ENCODE results near the gene INPP4A. TPM values are rescaled to one million over a fixed set of nuclear protein-coding genes. Genes with fewer than 3 reads are reported as not detected.

Gene INPP4A
- total and polyA plus RNA-seq, 10 of the 15 experiments (the other 5 are each of a cell fraction or from before 2014, with no cell fraction given): 4.7 to 62.3 (median 36.9) TPM

DNA sequence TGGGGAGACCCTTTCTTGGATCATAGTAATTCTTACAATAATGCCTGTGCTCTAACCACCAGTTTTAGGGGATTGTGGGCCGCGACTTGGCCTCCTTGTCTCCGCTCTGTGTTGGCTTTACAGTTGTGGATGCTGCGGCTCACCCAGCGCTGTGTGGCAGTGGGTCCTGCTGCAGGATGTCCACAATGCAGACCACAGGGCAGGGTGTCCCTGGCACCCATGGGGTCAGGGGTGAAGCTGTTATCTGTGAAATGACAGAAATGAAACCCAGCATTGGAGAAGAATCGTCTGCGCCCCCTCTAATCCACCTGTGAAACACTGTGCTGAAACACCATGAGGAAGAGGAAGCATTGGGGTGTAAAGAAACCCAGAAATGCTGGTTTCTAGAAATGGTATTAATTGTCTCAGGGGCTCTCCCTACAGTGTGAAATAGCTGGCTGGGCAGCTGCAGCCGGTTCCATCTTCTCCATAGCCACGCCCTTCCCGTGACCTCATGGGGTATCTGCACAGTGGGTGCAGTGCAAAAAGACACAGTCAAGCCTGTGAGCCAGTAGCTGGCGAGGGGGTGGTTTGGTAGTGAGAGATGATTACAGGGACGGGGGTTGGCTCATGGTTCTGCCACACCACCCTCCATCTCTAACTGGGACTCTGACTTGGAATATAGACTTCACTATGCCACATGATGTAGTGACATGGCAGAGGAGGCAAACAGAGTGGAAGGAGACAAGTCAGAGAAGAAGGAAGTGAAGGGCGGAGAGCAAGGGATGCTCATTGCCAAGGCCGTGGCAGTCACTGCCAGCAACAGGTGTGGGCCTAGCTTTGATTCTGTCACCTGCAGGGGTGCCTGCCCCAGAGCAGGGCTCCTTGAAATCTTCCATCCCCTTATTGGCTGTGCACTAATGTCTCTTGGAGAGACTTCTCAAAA is 16.2 kb downstream of the INPP4A start:
- WGBS (ENCODE audit: insufficient coverage, insufficient replicate concordance, low lambda C conversion rate, missing lambda C conversion rate): 26% methylated on average over 14 of the region's 14 CpGs
- CTCF ChIA-PET: interaction anchor here (0.6 to 1.6 kb wide), 4 partner anchors 9 to 27 kb away, joined by 3 to 5 read pairs (median 4); no protein-coding TSS in a partner anchor
- Histone ChIP-seq H3K36me3 (ENCODE audit: control insufficient read depth in 2 of 2, insufficient read depth in 2 of 2, low read length in 1 of 2) (peaks cover 9 to 31% of the 10 kb centered on the region in 2 experiments), H2AFZ (ENCODE audit: control insufficient read depth, low read depth, low read length) (no peak overlapping the region), H3K4me1 (ENCODE audit: control insufficient read depth, insufficient read depth, low read length) (peaks cover 84% of the 10 kb centered on the region), H3K9ac (ENCODE audit: control insufficient read depth, insufficient read depth, low read length) (peak overlapping the region; percentile 69), H4K20me1 (ENCODE audit: control insufficient read depth, insufficient read depth) (no peaks in the 10 kb centered on the region), H3K79me2 (ENCODE audit: control insufficient read depth, insufficient read depth, low read length) (peaks cover 82% of the 10 kb centered on the region), H3K9me3 (replicated peaks; ENCODE audit: control insufficient read depth, insufficient read depth, low read length) (no peaks in the 10 kb centered on the region), H3K4me2 (ENCODE audit: control insufficient read depth, insufficient read depth) (peak overlapping the region; percentile 77), H3K27ac (ENCODE audit: control insufficient read depth, insufficient read depth) (peak overlapping the region; percentile 82), H3K4me3 (peak overlapping the region; percentile 34), H3K27me3 (replicated peaks in 1 of 2; ENCODE audit: control insufficient read depth in 2 of 2, insufficient read depth in 2 of 2, low read length in 1 of 2) (no peaks in the 10 kb centered on the region)
- POLR2A ChIA-PET: interaction anchor here (0.7 to 27.0 kb wide), 6 partner anchors 7 to 308 kb away, joined by 3 to 545 read pairs (median 14); no protein-coding TSS in a partner anchor
- ATAC-seq: peak; percentile 72
- intact Hi-C loops (cut with micrococcal nuclease; ENCODE audit: unreplicated experiment) (loop anchor here (1.0 to 10.0 kb wide), 2 partner anchors 22 to 446 kb away; no protein-coding TSS in a partner anchor), in situ Hi-C loops (cut with MboI) (no loop called here)
- peak; percentile 69 for FAIRE-seq
- BruUV-seq (replicated peaks): TSS peak; percentile 10
- SMC1A ChIA-PET (ENCODE audit: uncharacterized antibody, unreplicated experiment): interaction anchor here (0.6 to 28.2 kb wide), 6 partner anchors 10 to 123 kb away, joined by 3 to 816 read pairs (median 16); partner anchors contain the start of gene INPP4A
- RAD21 ChIA-PET (ENCODE audit: unreplicated experiment): interaction anchor here (0.6 to 13.1 kb wide), 11 partner anchors 7 to 55 kb away, joined by 3 to 199 read pairs (median 6); no protein-coding TSS in a partner anchor
- peak; percentile 81 for DNase-seq (ENCODE audit: low read depth, low spot score)
- peak; percentile 39 for TF ChIP-seq CBFB (IDR thresholded peaks at IDR 0.05; ENCODE audit: low read depth)
- peak; percentile 99 for TF ChIP-seq NR2F1 (conservative IDR thresholded peaks at IDR 0.05)
- peak; percentile 63 for TF ChIP-seq SPI1 (IDR thresholded peaks at IDR 0.05; ENCODE audit: borderline replicate concordance, insufficient read depth, low read depth, low read length)
- TF ChIP-seq, protein P1, sequence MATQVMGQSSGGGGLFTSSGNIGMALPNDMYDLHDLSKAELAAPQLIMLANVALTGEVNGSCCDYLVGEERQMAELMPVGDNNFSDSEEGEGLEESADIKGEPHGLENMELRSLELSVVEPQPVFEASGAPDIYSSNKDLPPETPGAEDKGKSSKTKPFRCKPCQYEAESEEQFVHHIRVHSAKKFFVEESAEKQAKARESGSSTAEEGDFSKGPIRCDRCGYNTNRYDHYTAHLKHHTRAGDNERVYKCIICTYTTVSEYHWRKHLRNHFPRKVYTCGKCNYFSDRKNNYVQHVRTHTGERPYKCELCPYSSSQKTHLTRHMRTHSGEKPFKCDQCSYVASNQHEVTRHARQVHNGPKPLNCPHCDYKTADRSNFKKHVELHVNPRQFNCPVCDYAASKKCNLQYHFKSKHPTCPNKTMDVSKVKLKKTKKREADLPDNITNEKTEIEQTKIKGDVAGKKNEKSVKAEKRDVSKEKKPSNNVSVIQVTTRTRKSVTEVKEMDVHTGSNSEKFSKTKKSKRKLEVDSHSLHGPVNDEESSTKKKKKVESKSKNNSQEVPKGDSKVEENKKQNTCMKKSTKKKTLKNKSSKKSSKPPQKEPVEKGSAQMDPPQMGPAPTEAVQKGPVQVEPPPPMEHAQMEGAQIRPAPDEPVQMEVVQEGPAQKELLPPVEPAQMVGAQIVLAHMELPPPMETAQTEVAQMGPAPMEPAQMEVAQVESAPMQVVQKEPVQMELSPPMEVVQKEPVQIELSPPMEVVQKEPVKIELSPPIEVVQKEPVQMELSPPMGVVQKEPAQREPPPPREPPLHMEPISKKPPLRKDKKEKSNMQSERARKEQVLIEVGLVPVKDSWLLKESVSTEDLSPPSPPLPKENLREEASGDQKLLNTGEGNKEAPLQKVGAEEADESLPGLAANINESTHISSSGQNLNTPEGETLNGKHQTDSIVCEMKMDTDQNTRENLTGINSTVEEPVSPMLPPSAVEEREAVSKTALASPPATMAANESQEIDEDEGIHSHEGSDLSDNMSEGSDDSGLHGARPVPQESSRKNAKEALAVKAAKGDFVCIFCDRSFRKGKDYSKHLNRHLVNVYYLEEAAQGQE (IDR thresholded peaks at IDR 0.05; ENCODE audit: low read depth, low read length): no peak
- peak; percentile 40; the same call in 1 of the 2 replicates for TF ChIP-seq CREM (IDR thresholded peaks at IDR 0.05; ENCODE audit: low read depth)
- TF ChIP-seq IKZF1 (conservative IDR thresholded peaks at IDR 0.05): peak; percentile 94
- peak; percentile 43; the same call in 1 of the 2 replicates for TF ChIP-seq TBL1XR1 (IDR thresholded peaks at IDR 0.05; ENCODE audit: low read depth, low read length)
- TF ChIP-seq POU2F2 (IDR thresholded peaks at IDR 0.05; ENCODE audit: borderline replicate concordance, low read depth, low read length): peak; percentile 43; the same call in 1 of the 3 replicates
- peak; percentile 85 for TF ChIP-seq ATF7 (IDR thresholded peaks at IDR 0.05; ENCODE audit: low read depth)
- TF ChIP-seq GATAD2B (conservative IDR thresholded peaks at IDR 0.05; ENCODE audit: low read depth): peak; percentile 95
- no peak for TF ChIP-seq ZNF622 (IDR thresholded peaks at IDR 0.05)
- TF ChIP-seq SREBF1 (IDR thresholded peaks at IDR 0.05; ENCODE audit: low read length): no peak
- TF ChIP-seq, protein P2, sequence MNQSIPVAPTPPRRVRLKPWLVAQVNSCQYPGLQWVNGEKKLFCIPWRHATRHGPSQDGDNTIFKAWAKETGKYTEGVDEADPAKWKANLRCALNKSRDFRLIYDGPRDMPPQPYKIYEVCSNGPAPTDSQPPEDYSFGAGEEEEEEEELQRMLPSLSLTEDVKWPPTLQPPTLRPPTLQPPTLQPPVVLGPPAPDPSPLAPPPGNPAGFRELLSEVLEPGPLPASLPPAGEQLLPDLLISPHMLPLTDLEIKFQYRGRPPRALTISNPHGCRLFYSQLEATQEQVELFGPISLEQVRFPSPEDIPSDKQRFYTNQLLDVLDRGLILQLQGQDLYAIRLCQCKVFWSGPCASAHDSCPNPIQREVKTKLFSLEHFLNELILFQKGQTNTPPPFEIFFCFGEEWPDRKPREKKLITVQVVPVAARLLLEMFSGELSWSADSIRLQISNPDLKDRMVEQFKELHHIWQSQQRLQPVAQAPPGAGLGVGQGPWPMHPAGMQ (IDR thresholded peaks at IDR 0.05; ENCODE audit: borderline replicate concordance): no peak
- TF ChIP-seq HDGF (IDR thresholded peaks at IDR 0.05): peak; percentile 73
- no peak for TF ChIP-seq SUPT20H (IDR thresholded peaks at IDR 0.05; ENCODE audit: borderline replicate concordance, control insufficient read depth, low read depth, low read length)
- TF ChIP-seq MEF2B (IDR thresholded peaks at IDR 0.05; ENCODE audit: partially characterized antibody, poor library complexity, severe bottlenecking): peak; percentile 63
- TF ChIP-seq NR2C1 (IDR thresholded peaks at IDR 0.05): peak; percentile 77
- TF ChIP-seq RAD51 (IDR thresholded peaks at IDR 0.05): no peak; the same call in 1 of the 2 replicates
- no peak for TF ChIP-seq CEBPB (IDR thresholded peaks at IDR 0.05; ENCODE audit: borderline replicate concordance in 1 of 2, low read depth in 2 of 2, low read length in 2 of 2)

Measured in GM12878 (cell line).